GM13977 (cell line): Measurements from ENCODE around the gene SPRYD4.
"Not testable (repeated sequence)": the region's sequence is repeated elsewhere in the genome, so short reads cannot be mapped to it uniquely, and the experiment has no call there.

Experiments used
- DNase-seq: peaks from one replicate; pipeline ENCODE4 v3.0.0; 2012; ENCODE audit warnings: low spot score
- in situ Hi-C: fragments of 300-500 bp; cut with MboI; formaldehyde crosslinking; loops from one replicate; pipeline ENCODE4 v1.12.0; 2022; ENCODE audit warnings: low sequenced_read_pairs, low pct_unique_long_range_greater_than_20kb, mixed read lengths, inconsistent platforms; ENCODE audit not compliant: unreplicated experiment
- TF ChIP-seq, protein P1 (sequence below): IDR thresholded peaks from 2 replicates; pipeline ENCODE4 v1.5.1; 2012; ENCODE audit warnings: mild to moderate bottlenecking, control low read depth; ENCODE audit not compliant: insufficient read depth; ENCODE audit errors: extremely low read depth, missing control alignments

SPRYD4 gene

DNA sequence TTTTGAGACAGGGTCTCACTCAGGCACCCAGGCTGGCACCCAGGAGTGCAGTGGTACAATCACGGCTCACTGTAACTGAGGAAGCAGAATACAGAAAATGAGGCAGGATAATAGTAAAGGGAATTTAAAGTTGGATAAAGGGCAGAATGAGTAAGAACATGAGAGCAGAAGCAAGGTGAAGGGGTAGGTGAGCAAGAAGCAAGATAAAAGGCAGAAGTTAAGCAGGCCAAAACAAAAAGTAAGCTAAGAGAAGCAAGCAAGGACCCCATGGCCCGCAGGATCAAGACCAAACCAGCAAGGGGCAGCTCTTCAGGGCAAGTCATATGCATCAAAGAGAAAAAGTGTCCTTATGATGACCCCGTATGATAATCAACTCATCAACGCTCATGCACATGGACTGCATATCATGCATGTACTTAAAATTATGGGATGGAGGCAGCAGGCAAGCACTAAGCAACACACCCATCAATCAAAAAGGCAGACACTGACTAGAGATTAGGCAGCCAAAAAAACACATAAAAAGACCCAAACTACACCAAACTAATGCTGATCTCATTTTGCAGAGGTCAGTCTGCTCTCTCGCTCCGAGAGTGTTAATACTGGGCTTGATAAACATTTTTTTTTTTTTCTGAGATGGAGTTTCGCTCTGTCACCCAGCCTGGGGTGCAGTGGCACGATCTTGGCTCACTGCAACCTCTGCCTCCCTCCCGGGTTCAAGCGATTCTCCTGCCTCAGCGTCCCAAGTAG, 30.8 kb upstream of the SPRYD4 start:
- DNase-seq = no peak
- TF ChIP-seq, protein P1, sequence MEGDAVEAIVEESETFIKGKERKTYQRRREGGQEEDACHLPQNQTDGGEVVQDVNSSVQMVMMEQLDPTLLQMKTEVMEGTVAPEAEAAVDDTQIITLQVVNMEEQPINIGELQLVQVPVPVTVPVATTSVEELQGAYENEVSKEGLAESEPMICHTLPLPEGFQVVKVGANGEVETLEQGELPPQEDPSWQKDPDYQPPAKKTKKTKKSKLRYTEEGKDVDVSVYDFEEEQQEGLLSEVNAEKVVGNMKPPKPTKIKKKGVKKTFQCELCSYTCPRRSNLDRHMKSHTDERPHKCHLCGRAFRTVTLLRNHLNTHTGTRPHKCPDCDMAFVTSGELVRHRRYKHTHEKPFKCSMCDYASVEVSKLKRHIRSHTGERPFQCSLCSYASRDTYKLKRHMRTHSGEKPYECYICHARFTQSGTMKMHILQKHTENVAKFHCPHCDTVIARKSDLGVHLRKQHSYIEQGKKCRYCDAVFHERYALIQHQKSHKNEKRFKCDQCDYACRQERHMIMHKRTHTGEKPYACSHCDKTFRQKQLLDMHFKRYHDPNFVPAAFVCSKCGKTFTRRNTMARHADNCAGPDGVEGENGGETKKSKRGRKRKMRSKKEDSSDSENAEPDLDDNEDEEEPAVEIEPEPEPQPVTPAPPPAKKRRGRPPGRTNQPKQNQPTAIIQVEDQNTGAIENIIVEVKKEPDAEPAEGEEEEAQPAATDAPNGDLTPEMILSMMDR = no peak
- in situ Hi-C loops = no loop called here

DNA sequence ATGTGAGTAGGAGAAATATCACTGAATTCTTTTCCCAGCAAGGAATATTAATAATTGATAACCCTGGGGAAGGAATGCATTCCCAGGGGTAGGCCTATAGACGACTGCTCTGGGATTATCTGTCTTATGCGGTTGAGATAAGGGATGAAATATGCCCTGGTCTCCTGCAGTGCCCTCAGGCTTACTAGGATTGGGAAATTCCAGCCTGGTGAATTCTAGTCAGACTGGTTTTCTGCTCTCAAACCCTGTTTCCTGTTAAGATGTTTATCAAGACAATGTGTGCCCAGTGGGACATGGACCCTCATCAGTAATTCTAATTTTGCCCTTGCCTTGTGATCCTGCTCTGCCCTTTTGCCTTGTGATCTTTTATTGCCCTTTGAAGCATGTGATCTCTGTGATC, 25.2 kb upstream of the SPRYD4 start:
- in situ Hi-C loops, DNase-seq: not testable (repeated sequence)

DNA sequence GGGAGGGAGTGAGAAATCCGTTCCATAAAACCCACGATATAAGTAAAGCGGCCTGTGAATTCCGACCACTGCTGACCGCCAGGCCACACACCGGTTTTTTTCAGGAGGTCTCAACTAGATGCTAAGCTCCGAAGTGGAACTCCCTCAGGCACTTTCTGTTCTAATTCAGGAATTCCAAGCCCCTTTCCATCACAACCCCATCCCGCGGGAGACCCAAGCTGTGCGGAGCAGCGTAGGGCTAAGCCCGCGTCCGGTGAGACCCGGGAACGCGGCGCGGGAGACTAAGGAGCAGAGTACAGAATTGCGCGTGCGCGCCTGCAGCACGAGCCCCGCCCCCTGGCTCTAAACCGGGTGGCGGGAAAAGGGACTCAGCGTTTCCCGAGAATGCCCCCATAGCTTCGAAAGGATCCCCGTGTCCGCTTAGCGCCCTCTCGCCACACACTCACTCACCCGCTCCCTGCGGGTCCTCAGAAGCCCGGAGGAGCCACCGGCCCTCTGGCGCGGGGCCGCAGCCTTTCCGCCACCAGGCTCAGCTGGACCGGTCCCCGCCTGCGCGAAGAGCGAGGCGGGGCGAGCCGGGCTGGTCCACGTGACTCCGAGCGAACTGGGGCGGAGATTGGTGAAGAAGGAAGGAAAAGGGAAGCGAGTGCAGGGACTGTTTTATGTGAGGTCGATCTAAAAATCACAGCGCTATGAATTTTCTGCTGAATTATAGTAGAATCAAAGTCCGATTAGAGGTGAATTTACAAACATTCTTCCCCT, 19.3 kb upstream of the SPRYD4 start, which contains the start of gene TIMELESS:
Gene TIMELESS (minus strand): TSS at position 567 of the 762 bp plus-strand sequence. CDS start 15,256 bp downstream, outside the sequence.
- TF ChIP-seq, protein P1 = no peak
- in situ Hi-C loops = no loop called here
- peak; percentile 94 for DNase-seq

DNA sequence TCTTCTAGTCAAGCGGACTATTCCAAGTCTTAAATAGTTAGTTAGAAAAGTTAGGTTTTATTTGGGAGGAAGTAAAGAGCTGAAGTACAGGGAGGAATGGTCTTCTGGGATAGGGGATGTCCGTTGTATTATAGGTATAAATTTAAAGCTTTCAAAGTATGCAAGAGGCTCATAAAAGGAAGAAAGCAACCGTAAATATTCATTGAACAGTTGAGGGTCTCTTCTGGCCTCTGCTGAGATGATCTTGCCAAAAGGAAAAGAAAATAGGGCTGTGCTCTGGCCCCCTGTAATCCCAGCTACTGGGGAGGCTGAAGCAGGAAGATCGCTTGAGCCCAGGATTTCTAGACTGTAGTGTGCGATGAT, 18.8 kb upstream of the SPRYD4 start:
- TF ChIP-seq, protein P1 = no peak
- DNase-seq = no peak
- in situ Hi-C loops = no loop called here

DNA sequence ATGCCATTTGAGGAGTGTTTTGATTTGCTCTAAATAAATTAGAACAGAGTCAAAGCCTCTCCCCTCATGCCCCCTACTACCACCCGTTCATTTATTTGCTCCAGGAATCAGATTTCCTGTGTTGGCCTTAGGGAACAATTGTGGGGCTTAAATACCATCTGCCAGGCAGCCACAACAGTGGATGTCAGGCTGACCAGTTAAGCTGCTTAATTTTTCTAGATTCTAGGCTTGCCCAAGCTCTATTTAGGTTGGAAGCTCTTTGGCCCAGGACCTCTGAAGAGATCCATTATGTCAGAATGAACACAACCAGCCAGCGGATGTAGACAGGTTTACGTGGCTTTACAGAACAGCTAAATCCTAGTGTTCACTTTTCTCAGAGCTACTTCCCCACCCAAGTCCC, 18.1 kb upstream of the SPRYD4 start:
- in situ Hi-C loops = no loop called here
- no peak for DNase-seq

DNA sequence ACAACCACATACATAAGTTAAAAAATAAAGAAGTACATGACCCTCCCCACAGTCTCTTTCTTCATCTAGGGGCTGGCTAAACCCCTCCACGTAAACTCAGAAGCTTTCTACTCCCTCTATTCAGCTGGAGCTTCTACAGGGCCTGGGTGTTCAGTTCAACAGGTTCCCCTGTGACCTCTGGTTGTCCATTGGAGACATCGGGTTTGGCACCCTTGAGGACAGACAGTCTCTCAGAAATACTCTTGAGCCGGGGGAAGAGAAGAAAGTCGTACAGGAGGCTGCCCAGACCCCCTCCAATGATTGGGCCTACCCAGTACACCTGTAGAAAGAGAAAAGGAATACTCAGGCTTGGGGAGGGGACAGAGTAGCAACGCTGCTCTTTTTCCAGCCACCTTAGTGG, 17.2 kb upstream of the SPRYD4 start:
- TF ChIP-seq, protein P1 = no peak
- no peak for DNase-seq
- in situ Hi-C loops = no loop called here

More for the DNA sequence above, 18.1 kb upstream of the SPRYD4 start:
- TF ChIP-seq, protein P1 = no peak

DNA sequence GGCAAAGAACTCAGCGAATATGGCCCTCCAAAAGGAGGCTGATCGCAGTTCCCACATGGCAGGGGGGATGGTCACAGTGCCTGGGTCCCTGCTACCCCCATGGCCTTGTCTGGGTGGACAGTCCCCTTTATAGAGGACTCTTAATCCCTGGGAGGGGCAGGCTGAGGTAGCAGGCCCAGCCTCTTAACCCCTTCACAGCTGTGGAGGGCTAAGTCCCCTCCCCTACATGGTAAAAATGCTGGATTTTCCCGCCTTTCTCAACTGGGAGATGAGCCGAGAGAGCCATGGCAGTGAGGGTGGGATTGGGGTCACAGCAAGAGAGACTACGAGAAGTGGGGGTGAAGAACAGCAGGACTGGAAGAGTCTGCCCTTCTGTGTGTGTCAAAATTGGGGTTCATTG, 13.8 kb upstream of the SPRYD4 start, which contains the start of gene MIP:
Gene MIP (minus strand): TSS at position 101 of the 400 bp plus-strand sequence. CDS start 44 bp downstream, at position 57.
- TF ChIP-seq, protein P1 = no peak
- DNase-seq = no peak
- in situ Hi-C loops = no loop called here
